HEK293 (cell line): Measurements from ENCODE around the gene XPO5.

Experiments used
- GFI1B ChIP-seq: fragments of 450-650 bp; formaldehyde crosslinking; IDR thresholded peaks from 2 replicates; pipeline ENCODE4 v1.5.1; 2016; ENCODE audit warnings: missing biosample characterization, missing genetic modification characterization
- GLIS1 ChIP-seq: fragments of 450-650 bp; formaldehyde crosslinking; IDR thresholded peaks from 2 replicates; pipeline ENCODE4 v1.5.1; 2016; ENCODE audit warnings: missing biosample characterization, missing genetic modification characterization
- GLIS2 ChIP-seq: fragments of 450-650 bp; formaldehyde crosslinking; IDR thresholded peaks from 2 replicates; pipeline ENCODE4 v1.5.1; 2016; ENCODE audit warnings: missing biosample characterization, missing genetic modification characterization
- TCF7L2 ChIP-seq: IDR thresholded peaks from 2 replicates; pipeline ENCODE4 v1.6.1; 2011; ENCODE audit warnings: low read depth, mild to moderate bottlenecking, inconsistent platforms, low read length, moderate library complexity, borderline replicate concordance
- ZBTB8A ChIP-seq: fragments of 450-650 bp; formaldehyde crosslinking; IDR thresholded peaks from 2 replicates; pipeline ENCODE4 v1.5.1; 2016; ENCODE audit warnings: missing biosample characterization, missing genetic modification characterization
- ZNF140 ChIP-seq: fragments of 450-650 bp; formaldehyde crosslinking; IDR thresholded peaks from 2 replicates; pipeline ENCODE4 v1.5.1; 2016; ENCODE audit warnings: missing biosample characterization, missing genetic modification characterization
- ZNF274 ChIP-seq, 2 experiments: fragments of 200-500 bp in 1 of 2; fragments of 450-650 bp in 1 of 2; sonication (Bioruptor generic) in 1 of 2; formaldehyde crosslinking in 1 of 2; IDR thresholded peaks; 2 replicates each; pipeline versions ENCODE4 v1.5.1 to v1.6.1; 2014 to 2016; ENCODE audit warnings: borderline replicate concordance in 1 of 2, inconsistent platforms in 1 of 2, low read length in 1 of 2, missing biosample characterization in 1 of 2, missing genetic modification characterization in 1 of 2
- ZNF561 ChIP-seq: fragments of 450-650 bp; IDR thresholded peaks from 2 replicates; pipeline ENCODE4 v1.5.1; 2018; ENCODE audit warnings: missing biosample characterization, missing genetic modification characterization, borderline replicate concordance
- ZNF585B ChIP-seq: fragments of 450-650 bp; formaldehyde crosslinking; IDR thresholded peaks from 2 replicates; pipeline ENCODE4 v1.5.1; 2016; ENCODE audit warnings: missing biosample characterization, missing genetic modification characterization
- ZNF677 ChIP-seq: fragments of 450-650 bp; IDR thresholded peaks from 2 replicates; pipeline ENCODE4 v1.5.0; 2018; ENCODE audit warnings: missing biosample characterization, mild to moderate bottlenecking, missing genetic modification characterization, moderate library complexity
- ZNF791 ChIP-seq: fragments of 450-650 bp; formaldehyde crosslinking; IDR thresholded peaks from 2 replicates; pipeline ENCODE4 v1.5.1; 2016; ENCODE audit warnings: missing biosample characterization, missing genetic modification characterization
- TF ChIP-seq, protein P1 (sequence below): fragments of 450-650 bp; formaldehyde crosslinking; IDR thresholded peaks from 2 replicates; pipeline ENCODE4 v1.5.1; 2016; ENCODE audit warnings: missing biosample characterization, missing genetic modification characterization
- TF ChIP-seq, protein P2 (sequence below): fragments of 450-650 bp; formaldehyde crosslinking; IDR thresholded peaks from 2 replicates; pipeline ENCODE4 v1.5.1; 2016; ENCODE audit warnings: missing biosample characterization, missing genetic modification characterization
- TF ChIP-seq, protein P3 (sequence below): fragments of 450-650 bp; formaldehyde crosslinking; IDR thresholded peaks from 2 replicates; pipeline ENCODE4 v1.5.1; 2016; ENCODE audit warnings: missing biosample characterization, missing genetic modification characterization

DNA sequence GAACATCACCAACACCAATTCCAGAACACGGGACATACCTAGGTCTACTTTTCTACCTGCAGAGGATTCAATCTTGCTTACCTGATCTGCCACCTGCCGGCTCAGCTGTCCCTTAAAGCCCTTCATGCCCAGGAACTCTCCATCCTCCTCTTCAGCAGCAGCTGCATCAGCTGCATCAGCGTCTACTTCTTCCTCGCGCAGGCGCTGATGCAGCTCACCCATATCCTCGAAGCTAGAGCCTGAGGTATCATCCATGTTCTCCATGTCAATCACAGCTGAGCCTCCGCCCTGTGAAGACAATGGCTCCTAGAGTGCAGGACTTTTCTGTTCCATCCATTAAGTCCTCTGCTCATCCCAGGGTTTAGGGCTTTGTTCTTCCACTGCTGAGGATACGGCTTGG, 60.0 kb downstream of the XPO5 start:
- TF ChIP-seq, protein P1, sequence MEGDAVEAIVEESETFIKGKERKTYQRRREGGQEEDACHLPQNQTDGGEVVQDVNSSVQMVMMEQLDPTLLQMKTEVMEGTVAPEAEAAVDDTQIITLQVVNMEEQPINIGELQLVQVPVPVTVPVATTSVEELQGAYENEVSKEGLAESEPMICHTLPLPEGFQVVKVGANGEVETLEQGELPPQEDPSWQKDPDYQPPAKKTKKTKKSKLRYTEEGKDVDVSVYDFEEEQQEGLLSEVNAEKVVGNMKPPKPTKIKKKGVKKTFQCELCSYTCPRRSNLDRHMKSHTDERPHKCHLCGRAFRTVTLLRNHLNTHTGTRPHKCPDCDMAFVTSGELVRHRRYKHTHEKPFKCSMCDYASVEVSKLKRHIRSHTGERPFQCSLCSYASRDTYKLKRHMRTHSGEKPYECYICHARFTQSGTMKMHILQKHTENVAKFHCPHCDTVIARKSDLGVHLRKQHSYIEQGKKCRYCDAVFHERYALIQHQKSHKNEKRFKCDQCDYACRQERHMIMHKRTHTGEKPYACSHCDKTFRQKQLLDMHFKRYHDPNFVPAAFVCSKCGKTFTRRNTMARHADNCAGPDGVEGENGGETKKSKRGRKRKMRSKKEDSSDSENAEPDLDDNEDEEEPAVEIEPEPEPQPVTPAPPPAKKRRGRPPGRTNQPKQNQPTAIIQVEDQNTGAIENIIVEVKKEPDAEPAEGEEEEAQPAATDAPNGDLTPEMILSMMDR: no peak
- no peak for TF ChIP-seq GFI1B (tag by site-specific recombination)
- TF ChIP-seq, protein P2, sequence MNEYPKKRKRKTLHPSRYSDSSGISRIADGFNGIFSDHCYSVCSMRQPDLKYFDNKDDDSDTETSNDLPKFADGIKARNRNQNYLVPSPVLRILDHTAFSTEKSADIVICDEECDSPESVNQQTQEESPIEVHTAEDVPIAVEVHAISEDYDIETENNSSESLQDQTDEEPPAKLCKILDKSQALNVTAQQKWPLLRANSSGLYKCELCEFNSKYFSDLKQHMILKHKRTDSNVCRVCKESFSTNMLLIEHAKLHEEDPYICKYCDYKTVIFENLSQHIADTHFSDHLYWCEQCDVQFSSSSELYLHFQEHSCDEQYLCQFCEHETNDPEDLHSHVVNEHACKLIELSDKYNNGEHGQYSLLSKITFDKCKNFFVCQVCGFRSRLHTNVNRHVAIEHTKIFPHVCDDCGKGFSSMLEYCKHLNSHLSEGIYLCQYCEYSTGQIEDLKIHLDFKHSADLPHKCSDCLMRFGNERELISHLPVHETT (tag by site-specific recombination): no peak
- no peak for TF ChIP-seq GLIS1 (tag by site-specific recombination)
- no peak for TF ChIP-seq ZNF140 (tag by site-specific recombination)
- TF ChIP-seq ZBTB8A: no peak
- no peak for TF ChIP-seq ZNF585B (tag by site-specific recombination)
- TF ChIP-seq ZNF791 (tag by site-specific recombination): no peak
- no peak for TF ChIP-seq ZNF561 (tag by site-specific recombination)
- no peak for TF ChIP-seq ZNF677 (tag by site-specific recombination)
- no peak for TF ChIP-seq TCF7L2
- TF ChIP-seq, protein P3, sequence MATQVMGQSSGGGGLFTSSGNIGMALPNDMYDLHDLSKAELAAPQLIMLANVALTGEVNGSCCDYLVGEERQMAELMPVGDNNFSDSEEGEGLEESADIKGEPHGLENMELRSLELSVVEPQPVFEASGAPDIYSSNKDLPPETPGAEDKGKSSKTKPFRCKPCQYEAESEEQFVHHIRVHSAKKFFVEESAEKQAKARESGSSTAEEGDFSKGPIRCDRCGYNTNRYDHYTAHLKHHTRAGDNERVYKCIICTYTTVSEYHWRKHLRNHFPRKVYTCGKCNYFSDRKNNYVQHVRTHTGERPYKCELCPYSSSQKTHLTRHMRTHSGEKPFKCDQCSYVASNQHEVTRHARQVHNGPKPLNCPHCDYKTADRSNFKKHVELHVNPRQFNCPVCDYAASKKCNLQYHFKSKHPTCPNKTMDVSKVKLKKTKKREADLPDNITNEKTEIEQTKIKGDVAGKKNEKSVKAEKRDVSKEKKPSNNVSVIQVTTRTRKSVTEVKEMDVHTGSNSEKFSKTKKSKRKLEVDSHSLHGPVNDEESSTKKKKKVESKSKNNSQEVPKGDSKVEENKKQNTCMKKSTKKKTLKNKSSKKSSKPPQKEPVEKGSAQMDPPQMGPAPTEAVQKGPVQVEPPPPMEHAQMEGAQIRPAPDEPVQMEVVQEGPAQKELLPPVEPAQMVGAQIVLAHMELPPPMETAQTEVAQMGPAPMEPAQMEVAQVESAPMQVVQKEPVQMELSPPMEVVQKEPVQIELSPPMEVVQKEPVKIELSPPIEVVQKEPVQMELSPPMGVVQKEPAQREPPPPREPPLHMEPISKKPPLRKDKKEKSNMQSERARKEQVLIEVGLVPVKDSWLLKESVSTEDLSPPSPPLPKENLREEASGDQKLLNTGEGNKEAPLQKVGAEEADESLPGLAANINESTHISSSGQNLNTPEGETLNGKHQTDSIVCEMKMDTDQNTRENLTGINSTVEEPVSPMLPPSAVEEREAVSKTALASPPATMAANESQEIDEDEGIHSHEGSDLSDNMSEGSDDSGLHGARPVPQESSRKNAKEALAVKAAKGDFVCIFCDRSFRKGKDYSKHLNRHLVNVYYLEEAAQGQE (tag by site-specific recombination): no peak
- TF ChIP-seq GLIS2 (tag by site-specific recombination): no peak
- TF ChIP-seq ZNF274 (IDR thresholded peaks at IDR 0.05; ENCODE audit: low read length): no peak
- no peak for TF ChIP-seq ZNF274 (tag by site-specific recombination; IDR thresholded peaks at IDR 0.05; ENCODE audit: borderline replicate concordance)
